GM12864 (cell line): ENCODE results near the gene ELP2.
A peak's percentile ranks its signal among the peaks of the same experiment; 100 is the strongest.

Experiments
- DNase-seq: peaks from one replicate; pipeline ENCODE4 v3.0.0-alpha.2; 2011; ENCODE audit warnings: low read depth
- H3K4me3 ChIP-seq: 2 replicates; pipeline ENCODE4 v1.5.1; 2011; ENCODE audit warnings: mild to moderate bottlenecking, low read depth, low read length, control low read depth
- TF ChIP-seq, protein P1 (sequence below): IDR thresholded peaks from 2 replicates; pipeline ENCODE4 v1.5.1; 2011; ENCODE audit warnings: low read depth, mild to moderate bottlenecking, moderate library complexity, low read length, control low read depth, inconsistent platforms; ENCODE audit errors: missing control alignments

The ELP2 gene

DNA sequence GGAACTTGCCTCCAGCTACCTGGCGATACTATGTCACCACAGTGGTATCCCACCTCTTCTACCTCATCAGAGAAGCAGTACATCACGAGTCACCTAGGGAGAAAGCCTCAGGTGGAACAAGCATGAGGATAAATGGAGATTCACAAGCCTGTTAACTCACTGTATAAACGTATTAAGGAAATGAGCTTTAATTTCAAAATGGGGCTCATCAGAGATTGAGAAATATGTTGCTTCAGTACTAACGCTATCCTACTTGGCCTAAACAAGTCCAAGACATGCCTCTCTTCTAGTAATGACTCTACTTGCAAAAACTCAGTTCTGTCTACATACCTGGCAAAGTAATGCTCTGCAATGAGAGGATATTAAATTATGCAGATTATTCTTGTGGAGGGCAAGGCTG, 4.9 kb upstream of the ELP2 start:
- no peak for DNase-seq
- TF ChIP-seq, protein P1, sequence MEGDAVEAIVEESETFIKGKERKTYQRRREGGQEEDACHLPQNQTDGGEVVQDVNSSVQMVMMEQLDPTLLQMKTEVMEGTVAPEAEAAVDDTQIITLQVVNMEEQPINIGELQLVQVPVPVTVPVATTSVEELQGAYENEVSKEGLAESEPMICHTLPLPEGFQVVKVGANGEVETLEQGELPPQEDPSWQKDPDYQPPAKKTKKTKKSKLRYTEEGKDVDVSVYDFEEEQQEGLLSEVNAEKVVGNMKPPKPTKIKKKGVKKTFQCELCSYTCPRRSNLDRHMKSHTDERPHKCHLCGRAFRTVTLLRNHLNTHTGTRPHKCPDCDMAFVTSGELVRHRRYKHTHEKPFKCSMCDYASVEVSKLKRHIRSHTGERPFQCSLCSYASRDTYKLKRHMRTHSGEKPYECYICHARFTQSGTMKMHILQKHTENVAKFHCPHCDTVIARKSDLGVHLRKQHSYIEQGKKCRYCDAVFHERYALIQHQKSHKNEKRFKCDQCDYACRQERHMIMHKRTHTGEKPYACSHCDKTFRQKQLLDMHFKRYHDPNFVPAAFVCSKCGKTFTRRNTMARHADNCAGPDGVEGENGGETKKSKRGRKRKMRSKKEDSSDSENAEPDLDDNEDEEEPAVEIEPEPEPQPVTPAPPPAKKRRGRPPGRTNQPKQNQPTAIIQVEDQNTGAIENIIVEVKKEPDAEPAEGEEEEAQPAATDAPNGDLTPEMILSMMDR = no peak
- no peak overlapping the region for H3K4me3 ChIP-seq

DNA sequence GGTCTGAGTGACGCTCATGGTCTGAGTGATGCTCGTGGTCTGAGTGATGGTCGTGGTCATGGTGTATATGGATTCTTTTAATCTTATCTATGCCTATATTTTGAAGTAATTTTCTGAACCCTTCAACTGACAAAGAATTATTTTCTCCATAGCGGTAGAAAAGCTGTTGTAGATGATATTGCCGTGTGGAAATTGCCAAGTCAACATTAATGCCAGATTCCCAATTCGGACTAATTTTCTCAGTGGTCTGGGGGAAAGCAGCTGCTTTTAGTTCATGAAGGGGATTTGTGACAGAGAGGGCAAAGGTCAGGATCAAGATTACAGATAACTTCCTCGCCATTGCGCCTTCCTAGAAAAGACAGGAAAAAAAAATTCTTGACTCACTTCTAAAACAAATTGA, 3.0 kb upstream of the ELP2 start:
- TF ChIP-seq, protein P1 = no peak
- no peak for DNase-seq
- no peak overlapping the region for H3K4me3 ChIP-seq

DNA sequence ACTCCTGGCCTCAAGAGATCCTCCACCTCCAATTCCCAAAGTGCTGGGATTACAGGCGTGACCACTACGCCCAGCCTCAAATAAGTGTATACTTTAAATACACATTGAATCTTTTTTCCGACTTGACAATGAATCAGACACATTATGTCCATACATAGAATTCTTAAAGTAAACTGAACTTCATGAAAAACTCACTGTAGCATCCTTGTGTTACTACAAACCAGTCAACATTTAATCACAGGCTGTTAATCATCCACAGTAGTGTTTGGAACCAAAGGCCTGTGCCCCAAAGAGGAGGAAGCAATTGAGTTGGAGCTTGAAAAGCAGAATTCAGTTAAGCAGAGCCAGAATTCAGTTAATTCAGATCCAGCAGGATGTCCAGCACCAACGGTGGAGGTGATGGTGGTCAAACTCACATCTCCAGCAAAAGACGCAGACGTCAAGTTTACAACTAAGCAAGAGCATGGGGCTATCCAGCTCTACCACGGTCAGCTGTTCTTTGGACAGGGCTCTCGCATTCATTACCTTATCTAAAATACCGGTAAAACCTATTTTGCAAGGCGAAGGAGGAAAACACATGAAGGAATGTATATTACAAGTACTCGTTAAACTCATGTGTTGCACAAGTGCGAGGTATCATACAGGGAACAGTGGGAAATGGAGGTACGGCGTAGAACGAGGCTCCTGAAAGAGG, 1.7 kb upstream of the ELP2 start:
- TF ChIP-seq, protein P1 = no peak
- peak overlapping the region; percentile 92 for H3K4me3 ChIP-seq
- no peak for DNase-seq

DNA sequence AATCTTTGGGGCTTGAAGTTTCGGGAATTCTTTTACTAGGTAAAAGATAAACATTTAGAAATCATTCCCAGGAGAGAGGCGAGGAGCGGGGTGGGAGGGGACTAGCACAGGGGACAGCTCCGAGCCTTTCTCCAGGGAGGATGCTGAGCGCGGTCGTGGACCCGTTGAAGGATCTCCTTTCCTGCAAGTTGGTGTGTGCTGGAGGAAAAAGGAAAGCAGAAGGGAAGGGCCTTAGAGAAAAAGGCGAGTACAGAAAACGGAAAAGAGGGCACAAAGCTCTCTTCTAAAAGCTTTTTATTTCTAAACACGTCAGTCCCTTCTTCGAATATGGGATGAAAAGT, 1.2 kb upstream of the ELP2 start:
- peak overlapping the region; percentile 92 for H3K4me3 ChIP-seq
- no peak for DNase-seq
- TF ChIP-seq, protein P1 = no peak

DNA sequence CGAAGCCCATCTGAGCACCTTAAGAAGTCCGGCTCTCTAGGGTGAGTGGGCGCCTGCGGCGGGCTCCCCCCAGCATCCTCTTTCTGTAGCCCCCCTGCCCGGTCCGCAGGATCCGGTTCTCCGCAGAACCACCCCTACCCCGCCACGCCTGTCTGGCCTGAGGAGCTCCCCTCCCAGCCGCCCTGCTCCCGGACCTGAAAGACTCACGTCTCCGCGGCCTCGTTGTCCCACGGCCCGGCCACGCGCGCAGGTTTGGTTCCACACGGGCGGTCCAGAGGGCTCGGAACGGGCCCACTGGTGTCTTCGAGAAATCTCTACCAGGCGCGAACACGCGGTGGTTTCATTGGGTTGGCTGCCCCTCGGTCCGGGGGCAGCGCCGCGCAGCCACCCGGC, 796 bp upstream of the ELP2 start:
- TF ChIP-seq, protein P1 = no peak
- H3K4me3 ChIP-seq = peak overlapping the region; percentile 92
- no peak for DNase-seq

DNA sequence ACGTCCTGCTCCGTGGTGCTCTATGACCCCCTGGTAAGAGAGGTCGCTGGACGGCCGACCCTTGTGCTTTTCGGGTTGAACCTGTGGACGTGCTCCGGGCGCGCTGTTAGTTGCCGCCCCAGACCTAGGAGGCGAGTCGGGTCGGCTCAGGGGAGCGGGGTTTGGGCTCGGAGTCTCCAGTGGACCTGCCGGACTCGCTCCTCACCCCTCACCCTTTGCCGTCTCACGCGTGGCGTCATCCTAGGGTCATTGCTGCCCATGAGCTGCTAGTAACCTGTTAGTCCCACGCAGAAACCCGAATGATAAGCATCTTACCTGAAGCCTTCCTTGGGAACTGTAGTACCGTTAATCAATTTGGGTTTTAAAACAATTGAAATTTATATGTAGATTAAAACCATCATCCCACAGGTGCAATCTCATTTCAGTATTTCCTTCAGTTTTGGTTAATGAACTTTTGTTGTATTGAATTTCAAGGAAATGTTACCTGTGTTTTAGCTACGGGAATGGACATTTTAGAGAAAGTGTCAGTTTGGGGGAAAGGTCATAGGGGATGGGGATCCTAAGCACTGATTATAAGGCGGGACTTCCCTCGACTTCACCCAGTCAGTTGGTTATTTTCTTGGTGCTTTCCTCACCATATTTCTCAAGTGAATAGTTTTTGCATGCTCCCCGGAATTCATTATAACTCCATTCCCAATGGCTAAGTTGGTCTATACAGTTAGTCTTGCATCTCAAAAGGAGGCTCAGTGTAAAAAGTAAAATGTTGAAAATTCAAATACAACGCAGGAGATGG, 536 bp downstream of the ELP2 start:
- TF ChIP-seq, protein P1 = no peak
- DNase-seq = no peak

More for the DNA sequence above, 536 bp downstream of the ELP2 start:
- peak overlapping the region; percentile 92 for H3K4me3 ChIP-seq
